GM21723 (cell line): ENCODE measurements around the gene PLA2G15.
A peak's percentile ranks its signal among the peaks of the same experiment; 100 is the strongest.

ENCODE experiments used
- ATAC-seq: cut with Tn5 transposase; IDR thresholded peaks from one replicate; pipeline ENCODE4 v1.9.1; 2021; ENCODE audit warnings: mild to moderate bottlenecking, moderate library complexity; ENCODE audit not compliant: unreplicated experiment

PLA2G15 gene

DNA sequence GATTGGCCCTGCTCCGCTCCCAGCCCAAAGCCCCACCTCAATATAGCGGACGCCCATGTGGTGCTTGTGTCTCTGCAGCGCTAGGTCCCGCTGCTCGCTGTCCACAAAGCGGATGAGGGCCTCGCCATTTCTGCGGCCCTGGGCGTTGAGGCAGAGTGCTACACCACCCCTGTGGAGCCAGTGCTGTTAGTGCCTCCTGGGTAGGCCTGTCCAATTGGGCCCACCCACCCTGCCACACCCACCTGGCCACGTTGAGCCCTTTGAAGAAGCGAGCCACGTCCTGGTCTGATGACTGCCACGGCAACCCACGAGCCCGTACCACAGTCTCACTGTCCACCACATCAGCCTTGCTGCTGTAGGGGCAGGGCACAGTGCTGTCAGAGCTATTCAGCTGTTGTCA lies 12.8 kb upstream of the PLA2G15 start:
- no peak for ATAC-seq

DNA sequence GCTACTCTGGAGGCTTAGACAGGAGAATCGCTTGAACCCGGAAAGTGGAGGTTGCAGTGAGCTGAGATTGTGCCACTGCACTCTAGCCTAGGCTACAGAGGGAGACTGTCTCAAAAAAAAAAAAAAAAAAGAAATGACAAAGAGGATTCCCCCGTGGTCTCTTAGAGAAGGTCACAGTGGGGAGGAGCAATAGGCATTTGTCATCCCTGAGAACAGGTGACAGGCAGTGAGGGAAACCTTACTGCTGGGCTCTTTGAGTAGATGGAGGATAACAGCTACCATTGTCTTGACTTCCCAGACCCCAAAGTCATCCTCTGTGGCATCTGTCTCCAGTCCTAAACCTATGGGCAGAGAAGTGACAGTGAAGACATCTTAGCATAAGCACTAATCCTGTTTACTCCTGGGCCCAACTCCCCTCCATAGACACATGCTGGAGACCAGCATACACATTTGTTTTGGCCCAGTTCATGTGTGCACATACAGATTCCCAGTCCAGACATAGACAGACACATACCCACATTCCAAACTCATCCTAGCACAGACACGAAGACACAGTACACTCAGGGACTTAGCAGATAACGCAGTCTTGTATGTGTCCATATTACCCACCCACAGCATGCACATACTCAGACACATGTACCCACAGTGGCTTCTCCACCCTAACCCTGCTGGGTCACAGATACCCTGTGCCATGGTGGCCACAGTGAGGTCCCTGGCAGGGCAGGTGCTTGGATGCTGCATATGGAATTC lies 11.9 kb upstream of the PLA2G15 start:
- no peak for ATAC-seq

DNA sequence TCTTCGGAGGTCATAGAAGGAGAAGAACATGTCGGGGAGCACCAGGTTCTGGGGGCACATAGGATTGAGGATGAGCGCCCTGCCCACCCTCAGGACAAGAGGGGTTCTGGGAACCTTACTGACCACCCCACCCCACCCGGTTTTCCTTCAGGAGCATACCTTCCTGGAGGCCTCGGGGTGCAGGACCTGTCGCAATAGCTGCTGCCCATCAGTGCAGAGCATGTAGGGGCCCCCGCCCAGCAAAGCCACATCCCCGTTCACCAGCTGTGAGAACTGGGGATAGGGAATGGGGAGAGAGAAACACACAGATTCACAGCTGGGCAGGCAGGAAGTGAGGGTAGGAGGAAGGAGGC lies 11.4 kb upstream of the PLA2G15 start:
- ATAC-seq = no peak

DNA sequence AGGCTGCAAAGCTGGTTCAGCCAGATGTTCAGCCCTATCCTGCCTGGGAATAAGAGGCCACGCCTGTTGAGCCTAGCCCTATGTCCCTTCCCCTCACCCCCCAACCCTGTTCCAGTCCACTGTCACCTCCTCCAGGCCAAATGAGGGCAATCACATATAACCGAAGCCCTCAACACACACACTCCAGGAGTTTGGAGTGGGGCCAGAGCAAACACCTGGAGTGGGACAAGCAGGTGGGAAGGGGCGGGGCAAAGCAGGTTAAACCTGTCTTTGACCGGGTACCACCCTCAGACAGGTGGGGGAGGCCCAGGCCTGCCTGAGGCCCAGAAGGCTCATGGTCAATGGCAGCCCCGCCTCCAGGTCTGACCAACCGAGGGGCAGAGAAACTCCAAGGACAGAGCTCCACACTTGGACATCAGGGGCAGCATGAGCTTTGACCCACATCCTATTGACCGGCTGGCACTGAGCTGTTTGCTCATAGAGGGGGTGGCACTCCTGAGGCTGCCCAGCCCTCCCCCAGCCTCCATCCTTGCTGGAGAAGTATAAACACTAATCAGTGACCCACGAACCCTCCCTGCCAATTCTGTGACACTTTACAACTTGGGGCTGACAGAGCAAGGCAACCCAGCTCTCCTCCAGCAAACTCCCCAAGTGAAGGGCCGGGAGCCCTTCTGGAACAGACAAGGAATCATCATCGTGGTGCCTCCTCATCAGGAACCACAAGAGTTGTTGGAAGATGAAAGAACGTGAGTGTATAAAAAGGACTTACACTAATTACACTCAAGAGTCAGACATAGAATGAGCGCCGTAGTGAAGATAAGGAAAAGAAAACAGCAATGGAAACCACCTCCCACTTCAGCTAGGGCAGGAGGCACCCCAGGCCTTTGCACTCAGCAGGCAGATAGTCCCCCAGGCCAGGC lies 10.7 kb upstream of the PLA2G15 start:
- no peak for ATAC-seq

DNA sequence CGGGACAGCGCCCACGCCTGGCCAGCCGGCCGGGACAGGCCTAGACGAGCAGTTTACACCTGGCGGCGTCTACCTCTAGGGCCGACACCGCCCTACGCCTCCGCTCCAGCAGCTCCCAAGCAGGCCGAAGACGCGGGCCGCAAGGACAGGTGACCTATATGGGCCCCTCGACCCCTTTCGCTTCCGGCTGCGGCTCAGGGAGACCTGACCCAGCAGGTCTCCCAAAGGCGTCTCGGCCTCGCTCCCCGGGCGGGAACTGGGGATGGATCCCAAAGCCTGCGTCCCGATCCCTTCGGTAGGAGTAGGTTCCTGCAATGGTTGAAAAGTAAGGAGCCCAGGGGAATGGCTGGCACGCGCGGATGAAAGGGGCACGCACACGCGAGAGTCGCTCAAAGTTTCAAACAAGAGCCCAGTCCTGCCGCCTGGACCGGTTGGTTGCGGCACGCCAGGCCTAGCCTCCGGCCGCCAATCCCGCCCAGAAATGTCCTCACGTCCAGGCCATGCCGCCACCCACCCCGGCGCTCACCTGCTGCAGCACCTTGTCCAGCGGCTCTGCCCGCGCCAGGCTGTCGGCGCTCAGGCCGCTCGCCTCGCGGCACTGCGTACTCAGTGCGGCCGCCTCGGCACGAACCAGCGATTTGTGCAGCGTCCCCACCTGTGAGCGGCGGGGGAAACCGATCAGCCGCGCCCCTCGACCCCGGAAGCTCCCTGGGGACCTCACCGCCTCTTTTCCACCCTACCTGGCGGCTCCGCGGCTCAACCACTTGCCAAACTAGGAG lies 9.9 kb upstream of the PLA2G15 start:
- ATAC-seq = no peak

DNA sequence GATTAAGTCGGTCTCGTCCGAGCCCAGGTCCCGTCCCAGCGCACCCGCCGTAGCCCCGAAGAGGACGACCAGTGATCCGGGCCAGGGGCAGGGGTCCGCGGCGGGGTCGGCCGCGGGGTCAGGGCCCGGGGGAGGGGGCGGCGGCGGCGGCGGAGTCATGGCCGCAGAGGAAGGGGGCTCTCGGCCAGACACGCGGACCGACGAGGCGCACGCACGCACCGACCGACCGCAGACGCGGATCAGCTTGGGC lies 9.4 kb upstream of the PLA2G15 start, which contains the start of gene ESRP2:
TSS of gene ESRP2 (minus strand) at position 241 of the 250 bp plus-strand sequence. CDS start at position 159, 82 bp downstream.
- ATAC-seq = no peak

DNA sequence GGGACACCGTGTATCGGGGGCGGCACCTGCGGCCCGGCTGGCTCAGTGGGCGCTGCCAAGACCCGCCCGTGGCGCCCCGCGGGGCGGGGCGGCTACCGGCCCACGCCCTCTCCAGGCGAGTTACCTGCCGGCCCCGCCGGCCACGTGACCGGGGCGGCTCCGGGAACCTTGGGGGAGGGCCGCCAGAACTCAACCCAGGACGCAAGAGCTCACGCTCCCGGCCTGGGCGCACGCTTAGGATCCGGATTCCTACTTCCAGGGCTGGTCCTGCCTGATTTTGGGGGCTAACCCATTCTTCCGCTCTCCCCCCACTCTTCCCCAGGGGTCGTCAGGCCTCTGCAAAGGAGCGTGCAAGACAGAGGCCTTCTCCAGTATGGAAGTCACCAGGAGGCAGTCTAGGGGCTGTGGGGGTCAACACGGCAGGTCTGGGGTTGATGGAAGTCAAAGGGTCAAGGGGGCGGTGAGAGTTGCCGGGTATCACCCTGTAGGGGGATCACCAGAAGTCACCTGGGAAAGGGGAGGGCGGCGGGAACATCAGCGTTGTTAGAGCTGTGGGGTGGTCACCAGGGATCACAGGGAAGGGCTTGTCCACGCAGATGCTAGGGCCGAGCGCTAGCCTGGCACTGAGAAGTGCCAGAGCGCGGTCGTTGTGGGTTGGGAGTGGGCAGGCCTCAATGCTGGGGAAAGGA lies 8.9 kb upstream of the PLA2G15 start:
- no peak for ATAC-seq

DNA sequence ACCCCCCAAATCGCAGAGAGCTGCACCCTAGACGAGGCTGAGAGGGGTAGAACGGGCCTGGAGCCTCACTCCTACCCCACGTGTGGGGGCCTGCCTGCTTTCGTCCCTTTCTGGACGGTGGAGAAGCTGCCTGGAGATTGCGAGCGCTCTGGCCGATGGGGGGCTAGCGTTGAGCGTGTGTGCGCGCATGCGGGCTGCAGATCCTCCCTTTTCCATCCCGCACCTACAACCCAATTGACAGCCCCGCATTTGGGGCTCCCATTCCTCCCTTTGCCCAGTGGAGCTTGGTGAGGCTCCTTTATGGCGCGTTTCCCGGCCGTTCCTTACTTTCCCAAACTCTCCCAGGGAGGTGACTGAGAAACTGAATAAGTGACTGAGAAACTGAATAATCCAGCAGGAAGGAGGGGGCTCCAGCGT lies 8.3 kb upstream of the PLA2G15 start:
- ATAC-seq = no peak

DNA sequence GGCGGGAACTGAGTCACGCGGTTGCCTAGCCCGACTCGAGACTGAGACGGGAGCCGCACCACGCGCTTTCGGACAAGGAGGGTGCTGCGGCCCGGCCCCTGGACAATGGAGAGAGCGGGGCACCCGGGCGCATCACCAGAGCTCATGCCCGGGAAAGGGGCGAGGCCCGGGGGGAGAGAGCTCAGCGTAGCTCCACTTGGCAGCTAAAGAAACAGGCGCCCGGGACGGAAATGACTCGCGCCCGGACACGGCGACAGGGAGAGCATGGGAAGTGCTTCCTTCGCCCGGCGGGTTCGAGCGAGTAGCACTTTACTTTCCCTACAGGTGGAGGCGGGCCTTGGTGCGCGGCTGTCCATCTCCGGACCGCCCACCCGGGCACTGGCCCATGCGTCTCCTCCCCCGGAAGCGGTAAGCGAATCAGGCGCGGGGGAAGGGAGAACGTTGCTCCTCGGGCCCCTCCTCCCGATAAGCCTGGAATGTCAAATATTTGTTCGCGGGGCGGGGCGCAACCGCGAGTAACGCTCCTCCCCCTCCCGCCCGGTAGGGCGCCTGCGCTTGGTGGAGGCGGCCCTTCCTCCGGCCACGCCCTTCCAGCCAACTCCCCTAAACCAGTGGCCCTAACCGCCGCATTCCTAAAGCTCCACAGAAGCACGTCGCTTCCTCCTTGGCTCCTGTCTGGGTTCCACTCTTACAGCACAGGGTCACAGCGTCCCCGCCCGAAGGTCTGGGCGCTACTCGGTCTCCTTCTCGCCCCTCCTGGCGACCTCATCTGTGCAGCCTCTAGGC lies 7.7 kb upstream of the PLA2G15 start:
- ATAC-seq = peak; percentile 84

DNA sequence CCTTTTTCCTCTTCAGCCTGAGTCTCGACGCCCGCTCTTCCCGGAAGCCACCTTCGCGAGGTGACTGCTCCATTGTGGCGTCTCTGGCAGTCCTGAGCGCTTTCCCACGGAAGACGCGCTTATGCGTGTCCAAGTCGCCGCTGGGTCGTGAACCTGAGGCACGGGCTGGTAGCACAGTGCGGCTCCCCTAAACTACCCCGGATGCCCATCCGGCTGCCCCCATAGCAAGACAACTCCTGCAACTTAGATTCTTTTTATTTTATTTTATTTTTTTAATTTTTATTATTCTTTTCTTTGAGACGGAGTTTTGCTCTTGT lies 7.2 kb upstream of the PLA2G15 start:
- peak; percentile 22 for ATAC-seq

DNA sequence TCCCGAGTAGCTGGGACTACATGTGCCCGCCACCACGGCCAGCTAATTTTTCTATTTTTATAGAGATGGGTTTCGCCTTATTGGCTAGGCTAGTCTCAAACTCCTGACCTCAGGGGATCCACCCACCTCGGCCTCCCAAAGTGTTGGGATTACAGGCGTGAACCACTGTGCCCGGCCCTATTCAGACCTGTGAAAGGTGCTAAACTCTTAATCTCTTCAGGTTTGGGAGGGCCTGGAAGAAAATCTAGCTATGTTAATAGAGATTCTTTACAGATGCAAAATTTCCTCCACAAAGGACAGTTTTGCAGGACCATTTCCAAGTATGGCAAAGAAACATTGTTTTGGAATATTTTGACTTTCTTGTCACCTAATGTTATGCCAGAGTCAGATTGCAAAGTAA lies 3.1 kb upstream of the PLA2G15 start:
- no peak for ATAC-seq

DNA sequence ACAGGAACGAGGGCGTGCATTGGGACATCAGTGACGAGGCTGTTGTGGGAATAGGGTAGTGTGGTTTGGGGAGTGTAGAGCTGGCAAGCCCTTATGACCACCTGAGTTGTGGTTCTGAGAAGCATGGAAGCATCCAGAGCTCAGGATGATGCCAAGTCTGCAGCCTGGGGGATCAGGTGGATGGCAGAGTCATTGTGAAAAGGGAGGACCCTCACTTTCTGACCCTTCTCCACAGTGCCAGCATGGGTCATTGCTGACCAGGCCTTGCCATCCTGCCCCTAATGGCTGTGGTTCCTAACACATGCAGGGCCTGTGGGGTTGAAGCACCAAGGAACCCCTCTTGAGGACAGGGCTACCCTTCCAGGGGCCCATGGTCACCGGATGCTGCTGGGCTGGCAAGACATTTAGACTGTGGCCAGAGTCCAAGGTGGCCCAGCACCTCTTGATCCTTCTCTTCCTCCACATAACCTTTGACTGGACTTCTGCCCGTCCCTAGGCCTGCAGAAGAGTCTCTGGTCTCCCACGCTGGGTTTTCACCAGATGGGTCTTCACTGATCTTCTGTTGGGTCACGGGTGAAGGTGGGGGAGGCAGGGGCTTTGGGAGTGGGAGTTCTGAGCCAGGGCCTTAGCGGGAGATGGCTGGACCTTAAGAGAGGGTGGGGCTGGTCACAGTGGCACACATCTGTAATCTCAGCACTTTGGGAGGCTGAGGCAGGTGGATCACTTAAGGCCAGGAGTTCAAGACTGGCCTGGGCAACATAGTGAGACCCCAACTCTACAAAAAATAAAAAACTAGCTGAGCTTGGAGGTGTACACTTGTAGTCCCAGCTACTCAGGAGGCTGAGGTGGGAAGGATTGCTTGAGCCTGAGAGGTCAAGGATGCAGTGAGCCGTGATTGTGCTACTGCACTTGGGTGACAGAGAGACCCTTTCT lies 2.0 kb upstream of the PLA2G15 start:
- no peak for ATAC-seq

DNA sequence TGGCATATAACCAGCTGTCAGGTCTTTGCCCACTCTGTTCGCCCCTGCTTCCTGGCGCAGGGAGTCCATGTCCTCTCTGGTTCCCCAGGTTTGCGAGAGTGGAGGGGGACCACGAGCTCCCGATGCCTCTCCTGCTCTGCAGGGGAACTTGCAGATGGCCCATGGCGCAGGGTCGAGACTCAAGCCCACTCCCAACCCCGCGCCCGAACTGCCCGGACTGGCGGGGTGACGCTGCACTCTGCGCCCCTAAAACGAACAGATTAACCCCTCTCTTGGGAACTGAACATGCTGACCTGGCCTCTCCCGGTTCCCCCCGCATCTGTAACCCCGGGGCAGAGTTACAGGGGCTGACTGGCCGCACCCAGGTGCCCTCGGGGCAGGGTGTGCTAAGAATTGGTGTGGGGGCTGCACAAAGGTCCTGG lies 681 bp upstream of the PLA2G15 start:
- ATAC-seq = no peak

DNA sequence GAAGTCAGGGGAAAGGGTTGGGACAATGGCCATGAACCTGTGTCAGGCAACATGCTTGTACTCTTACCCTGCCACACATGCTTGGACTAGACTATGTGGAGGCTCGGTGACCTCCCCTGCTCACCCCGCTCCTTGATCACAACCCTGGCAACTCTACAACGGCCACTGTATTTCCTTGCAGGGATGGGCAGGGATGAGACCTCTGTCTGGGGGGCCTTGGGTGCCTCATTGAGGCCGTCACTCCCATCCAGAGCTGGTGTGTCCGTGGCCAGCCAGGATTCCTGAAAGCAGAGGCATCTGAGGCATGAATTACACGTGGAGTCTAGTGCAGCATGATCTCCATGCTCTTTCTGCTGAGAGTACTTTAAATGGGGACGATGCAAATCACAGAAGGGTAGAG lies 948 bp downstream of the PLA2G15 start:
- no peak for ATAC-seq

DNA sequence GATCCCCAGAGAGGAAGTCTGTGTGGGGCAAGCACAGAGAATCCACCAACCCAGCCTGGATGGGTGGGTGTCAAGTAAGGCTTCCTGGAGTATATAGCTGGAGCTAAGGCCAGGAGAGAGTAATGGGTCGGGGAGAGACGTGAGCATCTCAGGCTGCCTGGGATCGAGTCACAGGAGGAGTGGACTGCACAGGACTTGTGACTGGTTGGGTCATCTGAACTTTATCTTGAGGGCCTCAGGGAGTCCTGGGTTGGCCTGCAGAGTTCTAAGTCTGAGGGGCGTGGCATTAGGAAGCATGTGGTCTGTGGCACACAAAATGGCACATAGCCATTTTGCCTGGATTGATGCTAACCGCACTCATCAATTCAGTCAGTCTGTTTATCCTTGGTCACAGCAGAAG lies 1.5 kb downstream of the PLA2G15 start:
- no peak for ATAC-seq

DNA sequence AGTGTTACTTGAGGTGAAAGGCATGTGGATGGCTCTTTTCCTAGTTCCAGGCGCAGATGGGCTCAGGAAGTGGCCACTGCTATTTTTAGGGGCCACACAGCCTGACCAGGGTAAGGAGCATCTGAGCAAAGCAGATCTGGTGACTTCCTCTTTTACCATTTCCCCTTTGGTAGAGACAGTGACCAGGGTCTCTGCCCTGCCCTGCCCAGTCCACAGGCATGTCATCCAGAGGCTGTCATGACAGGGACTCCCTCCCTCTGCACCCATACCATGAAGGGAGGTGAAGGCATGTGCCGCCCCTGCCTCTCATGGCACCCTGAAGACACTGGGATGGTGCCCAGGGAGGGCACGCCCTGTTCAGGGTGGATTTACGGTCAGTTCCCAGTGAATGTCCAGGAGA lies 2.2 kb downstream of the PLA2G15 start:
- no peak for ATAC-seq

DNA sequence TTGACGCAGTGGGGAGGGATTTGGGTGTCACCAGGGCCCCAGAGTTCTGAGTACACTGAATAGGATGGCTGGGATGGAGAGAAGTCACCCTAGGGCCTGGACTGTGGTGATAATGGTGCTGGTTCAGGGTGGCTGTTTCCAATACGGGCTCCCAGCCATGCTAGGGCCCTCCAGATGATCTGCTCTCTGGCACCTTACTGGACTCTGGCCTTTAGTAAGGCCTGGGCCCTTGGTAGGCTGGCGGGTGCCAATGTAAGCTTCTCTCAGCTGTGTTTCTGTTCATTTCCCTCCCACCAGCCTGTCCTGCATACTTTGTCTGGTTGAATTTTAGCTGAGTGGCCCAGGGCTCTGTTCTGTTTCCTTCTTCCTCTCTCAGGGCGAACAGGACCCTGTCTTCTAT lies 2.8 kb downstream of the PLA2G15 start:
- no peak for ATAC-seq

DNA sequence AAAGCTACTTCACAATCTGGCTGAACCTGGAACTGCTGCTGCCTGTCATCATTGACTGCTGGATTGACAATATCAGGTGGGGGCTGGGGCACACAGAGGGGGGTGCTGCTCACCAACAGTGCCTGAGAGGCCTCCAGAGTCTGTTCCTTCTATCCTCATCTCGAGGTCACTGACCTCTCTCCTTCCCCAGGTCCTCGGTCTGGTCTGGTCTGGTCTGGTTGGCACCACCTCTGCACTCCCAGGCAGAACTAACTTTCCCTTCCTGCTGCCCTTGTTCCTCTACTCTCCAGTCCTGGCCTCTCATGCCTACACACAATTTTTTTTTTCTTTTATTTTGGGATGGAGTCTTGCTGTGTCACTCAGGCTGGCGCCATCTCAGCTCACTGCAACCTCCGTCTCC lies 4.2 kb downstream of the PLA2G15 start:
- ATAC-seq = no peak

DNA sequence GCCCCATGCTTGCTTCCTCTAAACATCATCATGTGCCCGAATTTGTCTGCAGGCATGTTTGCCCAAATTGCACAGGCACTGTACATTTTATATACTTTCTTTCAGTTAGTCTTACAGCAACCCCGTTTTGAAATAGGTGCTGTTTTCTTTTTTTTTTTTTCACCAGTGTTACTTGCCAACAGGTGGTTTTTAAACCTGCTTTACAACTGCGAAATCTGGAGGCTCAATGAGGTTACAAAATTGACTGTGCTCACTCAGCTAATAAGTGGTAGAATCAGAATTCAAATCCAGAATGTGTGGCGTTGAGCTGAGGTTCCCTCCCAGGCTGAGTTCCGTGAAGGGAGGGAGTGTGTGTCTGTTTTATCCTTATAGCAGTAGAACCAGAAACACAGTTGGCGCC lies 5.8 kb downstream of the PLA2G15 start:
- ATAC-seq = no peak
